GM19240 (cell line): ENCODE data around the gene CD79B.

Source experiments
- DNase-seq: peaks from one replicate; pipeline ENCODE4 v3.0.0; 2011; ENCODE audit warnings: low spot score; ENCODE audit not compliant: insufficient read length

The CD79B gene

DNA sequence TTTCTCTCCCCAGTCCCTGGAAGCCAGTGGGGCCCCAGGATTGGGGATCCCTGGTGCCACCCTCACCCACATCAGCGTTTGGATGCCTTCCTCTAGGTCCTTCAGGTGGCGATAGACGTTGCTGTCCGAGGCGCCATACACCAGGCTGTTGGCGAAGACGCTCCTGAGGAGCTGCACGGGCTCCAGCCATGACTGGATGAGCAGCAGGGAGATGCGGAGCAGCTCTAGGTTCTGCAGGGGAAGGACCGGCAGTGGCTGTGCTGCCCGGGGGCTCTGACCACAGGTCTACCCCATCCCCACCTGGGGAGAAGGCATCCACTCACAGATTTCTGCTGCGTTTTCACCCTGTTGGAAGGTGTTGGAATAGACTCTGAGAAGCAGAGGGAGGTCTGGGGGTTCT lies 51.4 kb downstream of the CD79B start:
- DNase-seq: no peak
